Measurements from ENCODE around the gene FCRL1.

The FCRL1 gene, protein sequence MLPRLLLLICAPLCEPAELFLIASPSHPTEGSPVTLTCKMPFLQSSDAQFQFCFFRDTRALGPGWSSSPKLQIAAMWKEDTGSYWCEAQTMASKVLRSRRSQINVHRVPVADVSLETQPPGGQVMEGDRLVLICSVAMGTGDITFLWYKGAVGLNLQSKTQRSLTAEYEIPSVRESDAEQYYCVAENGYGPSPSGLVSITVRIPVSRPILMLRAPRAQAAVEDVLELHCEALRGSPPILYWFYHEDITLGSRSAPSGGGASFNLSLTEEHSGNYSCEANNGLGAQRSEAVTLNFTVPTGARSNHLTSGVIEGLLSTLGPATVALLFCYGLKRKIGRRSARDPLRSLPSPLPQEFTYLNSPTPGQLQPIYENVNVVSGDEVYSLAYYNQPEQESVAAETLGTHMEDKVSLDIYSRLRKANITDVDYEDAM

DNA sequence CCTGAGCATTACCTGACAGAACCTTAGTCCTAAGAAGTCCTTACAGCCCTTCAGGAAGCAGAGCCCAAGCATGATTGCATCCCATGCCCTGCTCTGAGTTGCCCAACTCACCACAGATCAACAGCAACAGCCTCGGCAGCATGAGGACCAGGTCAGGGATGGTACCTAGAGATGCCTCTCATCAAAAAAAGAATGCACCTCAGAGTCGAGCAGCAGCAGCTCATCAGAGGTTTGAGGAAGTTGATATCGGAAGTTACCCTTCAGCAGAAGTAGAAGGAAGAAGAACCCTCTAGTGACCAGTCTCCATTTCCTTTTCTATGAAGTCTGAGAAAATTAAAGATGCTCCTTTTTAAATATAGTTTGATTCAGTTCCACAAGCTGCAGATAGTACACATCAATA, at the start of gene FCRL1:
FCRL1 (minus strand) TSS at position 225 of the 400 bp plus-strand sequence; CDS start at position 142, 83 bp downstream.
- TF ChIP-seq SP1 (IDR thresholded peaks at IDR 0.05) = no peak
- CTCF ChIA-PET = no interaction called here
- DNase-seq (ENCODE audit: extremely low spot score) = no peak
- POLR2A ChIA-PET = no interaction called here

DNA sequence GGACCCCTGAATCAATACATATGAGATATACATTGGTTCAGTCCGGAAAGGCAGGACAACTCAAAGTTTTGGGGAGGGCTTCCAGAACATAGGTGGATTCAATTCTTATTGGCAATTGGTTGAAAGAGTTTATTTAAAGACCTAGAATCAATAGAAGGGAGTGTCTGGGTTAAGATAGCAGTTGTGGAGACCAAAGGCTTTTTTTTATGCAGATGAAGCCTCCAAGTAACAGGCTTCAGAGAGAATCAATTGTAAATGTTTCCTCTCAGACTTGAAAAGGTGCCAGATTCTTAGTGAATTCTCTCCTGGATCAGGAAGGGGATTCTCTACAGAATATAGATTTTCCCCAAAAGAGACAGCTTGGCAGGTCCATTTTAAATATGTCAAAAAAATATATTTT, 48.7 kb upstream of the FCRL1 start:
- no peak for DNase-seq (ENCODE audit: extremely low spot score)
- POLR2A ChIA-PET = no interaction called here
- CTCF ChIA-PET = no interaction called here
- TF ChIP-seq ARNT (IDR thresholded peaks at IDR 0.05) (no peak), SUZ12 (IDR thresholded peaks at IDR 0.05) (no peak), CTBP1 (IDR thresholded peaks at IDR 0.05; ENCODE audit: borderline replicate concordance) (no peak), L3MBTL2 (conservative IDR thresholded peaks at IDR 0.05) (no peak)

DNA sequence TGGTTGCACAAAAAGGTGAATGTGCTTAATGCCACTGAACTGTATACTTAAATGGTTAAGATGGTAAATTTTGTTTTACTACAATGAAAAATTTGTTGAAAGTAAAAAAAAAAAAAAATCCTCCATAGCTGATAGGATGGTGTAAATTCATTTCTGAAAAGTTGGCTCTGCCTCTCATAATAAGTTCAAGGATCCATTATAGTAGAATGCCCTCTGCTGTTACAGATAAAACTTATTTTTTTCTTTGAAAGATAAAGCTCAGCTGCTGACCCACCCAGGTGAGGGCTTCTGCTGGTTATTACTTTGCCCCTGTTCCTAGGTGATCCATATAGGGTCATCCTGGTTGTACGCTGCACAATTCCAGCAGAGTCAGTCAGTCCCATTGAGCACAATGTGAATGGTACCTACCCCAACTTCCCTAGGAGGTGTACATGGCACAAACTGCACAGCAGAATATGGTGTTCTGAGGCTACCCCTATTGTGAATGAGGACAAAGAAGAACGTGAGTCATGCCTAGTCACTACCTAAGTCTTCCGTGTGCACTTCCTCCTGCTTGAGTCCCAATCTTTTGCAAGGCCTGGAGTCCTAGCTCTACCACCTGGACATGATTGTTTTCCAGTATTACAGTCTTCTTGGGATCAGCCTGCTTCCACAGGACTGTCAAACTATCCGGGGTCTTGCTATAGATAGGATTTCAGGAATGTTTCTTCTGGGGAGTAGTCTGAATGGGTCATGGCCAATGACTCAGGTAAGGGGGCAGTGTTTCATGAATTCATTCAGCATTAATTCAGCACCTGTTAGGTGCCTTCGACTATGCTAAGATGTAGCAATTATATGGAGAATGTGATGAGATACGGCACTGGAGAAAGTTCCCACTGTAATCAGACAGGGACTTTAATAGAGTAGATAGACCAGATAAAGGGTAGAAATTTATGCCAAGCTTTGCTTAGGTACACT, 42.5 kb upstream of the FCRL1 start:
- DNase-seq (ENCODE audit: extremely low spot score) = no peak
- no peak for TF ChIP-seq FOXK2 (IDR thresholded peaks at IDR 0.05)
- ChIA-PET POLR2A (no interaction called here), CTCF (interaction anchor here (0.6 kb wide), 1 partner anchor 97 kb away, joined by 3 read pairs; no protein-coding TSS in a partner anchor)

GRCh38 chr1:157856538-157856937, 36.6 kb upstream of the FCRL1 start:
- TF ChIP-seq BHLHE40 (IDR thresholded peaks at IDR 0.05; ENCODE audit: borderline replicate concordance) (no peak), SP1 (IDR thresholded peaks at IDR 0.05) (no peak), ARNT (IDR thresholded peaks at IDR 0.05) (no peak), FOXM1 (IDR thresholded peaks at IDR 0.05; ENCODE audit: borderline replicate concordance) (no peak), NFRKB (IDR thresholded peaks at IDR 0.05) (no peak), TARDBP (IDR thresholded peaks at IDR 0.05) (no peak), ZNF384 (IDR thresholded peaks at IDR 0.05) (no peak), L3MBTL2 (conservative IDR thresholded peaks at IDR 0.05) (no peak), CTBP1 (IDR thresholded peaks at IDR 0.05; ENCODE audit: borderline replicate concordance) (no peak), ELF4 (IDR thresholded peaks at IDR 0.05) (no peak), HDGF (IDR thresholded peaks at IDR 0.05; ENCODE audit: borderline replicate concordance) (no peak), SUZ12 (IDR thresholded peaks at IDR 0.05) (no peak), FOXK2 (IDR thresholded peaks at IDR 0.05) (no peak), LEF1 (IDR thresholded peaks at IDR 0.05; ENCODE audit: borderline replicate concordance) (no peak), FOXA1 (IDR thresholded peaks at IDR 0.05) (no peak)
- TF ChIP-seq, protein P1, sequence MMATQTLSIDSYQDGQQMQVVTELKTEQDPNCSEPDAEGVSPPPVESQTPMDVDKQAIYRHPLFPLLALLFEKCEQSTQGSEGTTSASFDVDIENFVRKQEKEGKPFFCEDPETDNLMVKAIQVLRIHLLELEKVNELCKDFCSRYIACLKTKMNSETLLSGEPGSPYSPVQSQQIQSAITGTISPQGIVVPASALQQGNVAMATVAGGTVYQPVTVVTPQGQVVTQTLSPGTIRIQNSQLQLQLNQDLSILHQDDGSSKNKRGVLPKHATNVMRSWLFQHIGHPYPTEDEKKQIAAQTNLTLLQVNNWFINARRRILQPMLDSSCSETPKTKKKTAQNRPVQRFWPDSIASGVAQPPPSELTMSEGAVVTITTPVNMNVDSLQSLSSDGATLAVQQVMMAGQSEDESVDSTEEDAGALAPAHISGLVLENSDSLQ (IDR thresholded peaks at IDR 0.05) = no peak
- POLR2A ChIA-PET = no interaction called here
- no peak for DNase-seq (ENCODE audit: extremely low spot score)
- CTCF ChIA-PET = interaction anchor here (0.7 kb wide), 1 partner anchor 87 kb away, joined by 3 read pairs; no protein-coding TSS in a partner anchor

GRCh38 chr1:157852476-157852875, 32.6 kb upstream of the FCRL1 start:
- CTCF ChIA-PET = no interaction called here
- no peak for DNase-seq (ENCODE audit: extremely low spot score)
- TF ChIP-seq LEF1 (IDR thresholded peaks at IDR 0.05; ENCODE audit: borderline replicate concordance) (no peak), CTBP1 (IDR thresholded peaks at IDR 0.05; ENCODE audit: borderline replicate concordance) (no peak), NFRKB (IDR thresholded peaks at IDR 0.05) (no peak)
- TF ChIP-seq, protein P1 (IDR thresholded peaks at IDR 0.05) = no peak
- POLR2A ChIA-PET = no interaction called here

DNA sequence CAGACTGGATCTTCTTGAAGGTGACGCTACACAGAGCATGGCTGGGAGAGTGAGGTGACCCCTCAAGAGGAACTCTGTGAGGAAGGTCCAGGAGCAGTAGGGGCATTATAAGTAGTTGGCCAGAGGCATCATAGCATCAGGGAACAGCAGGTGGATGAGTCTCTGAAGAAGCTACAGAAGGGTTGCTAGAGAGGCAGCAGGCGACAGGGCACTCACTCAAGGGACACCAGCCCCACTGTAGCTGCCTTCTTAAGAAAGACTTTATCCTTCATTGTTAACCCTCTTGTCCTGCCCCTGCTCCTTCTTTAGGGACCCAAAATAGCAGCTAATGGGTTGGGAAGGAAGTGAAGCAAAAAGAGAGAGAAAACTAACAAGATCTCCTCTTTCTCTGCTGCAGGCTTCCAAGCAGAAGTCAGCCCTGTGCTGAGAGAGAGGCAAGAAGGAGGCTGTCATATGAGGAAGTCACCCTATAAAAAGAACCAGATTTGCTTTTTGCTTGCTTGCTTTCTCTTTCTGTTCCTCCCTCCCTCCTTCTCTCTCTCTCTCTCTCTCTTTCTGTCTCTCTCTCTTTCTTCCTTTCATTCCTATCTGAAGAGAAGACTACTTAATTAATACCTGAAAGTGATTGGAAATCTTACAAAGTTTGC, 29.4 kb upstream of the FCRL1 start:
- DNase-seq (ENCODE audit: extremely low spot score) = no peak
- ChIA-PET POLR2A (no interaction called here), CTCF (no interaction called here)
- TF ChIP-seq CTBP1 (IDR thresholded peaks at IDR 0.05; ENCODE audit: borderline replicate concordance) (no peak), NFRKB (IDR thresholded peaks at IDR 0.05) (no peak), SUZ12 (IDR thresholded peaks at IDR 0.05) (no peak), HDGF (IDR thresholded peaks at IDR 0.05; ENCODE audit: borderline replicate concordance) (no peak), ARNT (IDR thresholded peaks at IDR 0.05) (no peak), FOXM1 (IDR thresholded peaks at IDR 0.05; ENCODE audit: borderline replicate concordance) (no peak), SP1 (IDR thresholded peaks at IDR 0.05) (no peak), ELF4 (IDR thresholded peaks at IDR 0.05) (no peak), FOXK2 (IDR thresholded peaks at IDR 0.05) (no peak), BHLHE40 (IDR thresholded peaks at IDR 0.05; ENCODE audit: borderline replicate concordance) (no peak)
- TF ChIP-seq, protein P1 (IDR thresholded peaks at IDR 0.05) = no peak
